ENCODE results near the gene CFAP20DC. TPM values are rescaled to one million over a fixed set of nuclear protein-coding genes. Genes with fewer than 3 reads are reported as not detected.

The CFAP20DC gene
- total RNA-seq, 1 experiment from 2014 or later = 4.5 TPM

DNA sequence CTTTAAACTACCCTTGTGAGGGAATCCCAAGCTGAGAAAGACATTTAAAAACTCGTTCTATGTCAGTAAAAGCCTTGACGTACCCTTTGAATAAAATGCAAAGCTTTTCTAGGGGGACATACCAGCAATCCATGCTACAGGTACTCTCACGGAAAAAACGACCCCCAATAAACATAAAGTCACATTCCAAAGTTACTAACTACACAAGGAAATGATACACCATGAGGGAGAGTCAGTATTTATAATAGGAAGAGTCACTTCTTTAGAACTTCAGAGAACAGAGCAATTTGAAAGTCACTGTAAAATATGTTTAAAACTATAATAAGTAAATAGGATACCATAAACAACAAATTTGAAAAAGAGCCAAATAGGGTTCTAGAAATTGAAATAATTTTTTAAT lies 63.2 kb downstream of the CFAP20DC start:
- WGBS (ENCODE audit: extremely low coverage, insufficient read length, low lambda C conversion rate) = no CpG with 5 or more reads among the region's 4 CpGs
- Histone ChIP-seq H3K4me2 (ENCODE audit: insufficient read depth, insufficient read length, low read length) (no peak overlapping the region), H3T11ph (ENCODE audit: low read length) (no peak overlapping the region)

More for the DNA sequence above, 63.2 kb downstream of the CFAP20DC start:
- Histone ChIP-seq H4K91ac (ENCODE audit: insufficient read length, low read depth, low read length) (no peak overlapping the region), H2BK12ac (ENCODE audit: insufficient read length, low read depth, low read length) (no peak overlapping the region), H3K18ac (ENCODE audit: insufficient read length, low read depth, low read length) (no peak overlapping the region), H3K9me3 (ENCODE audit: control insufficient read depth, low read depth, low read length) (no peaks in the 10 kb centered on the region), H3K79me1 (ENCODE audit: insufficient read depth, low read depth, low read length, poor library complexity, severe bottlenecking) (no peaks in the 10 kb centered on the region), H3K56ac (ENCODE audit: insufficient read length, low read depth, low read length) (no peak overlapping the region), H2AK5ac (ENCODE audit: insufficient read length, low read length) (no peak overlapping the region), H4K5ac (ENCODE audit: insufficient read length, low read depth, low read length) (no peak overlapping the region), H3K79me2 (ENCODE audit: insufficient read depth, low read length) (no peaks in the 10 kb centered on the region), H3K14ac (ENCODE audit: insufficient read depth, low read length) (no peak overlapping the region), H3K9ac (ENCODE audit: extremely low read depth, insufficient read length, low read length) (no peak overlapping the region), H4K20me1 (ENCODE audit: control insufficient read depth, insufficient read depth, insufficient read length) (no peaks in the 10 kb centered on the region), H3K23ac (ENCODE audit: insufficient read length, low read depth, low read length) (no peak overlapping the region), H2BK20ac (ENCODE audit: low read depth, low read length, poor library complexity, severe bottlenecking) (no peak overlapping the region), H2BK5ac (ENCODE audit: insufficient read length, low read length) (no peak overlapping the region), H3K27ac (ENCODE audit: insufficient read length, low read depth, low read length) (no peak overlapping the region), H3K27me3 (ENCODE audit: insufficient read depth, low read length) (no peaks in the 10 kb centered on the region), H2BK15ac (ENCODE audit: low read depth, low read length) (no peak overlapping the region), H2BK120ac (ENCODE audit: low read depth, low read length, poor library complexity, severe bottlenecking) (no peak overlapping the region), H2AFZ (ENCODE audit: low read length) (no peak overlapping the region), H3K4me1 (ENCODE audit: insufficient read depth, low read length) (no peaks in the 10 kb centered on the region), H3K4ac (ENCODE audit: low read depth, low read length) (no peak overlapping the region), H3K23me2 (ENCODE audit: insufficient read length, low read depth, low read length, poor library complexity, severe bottlenecking) (no peaks in the 10 kb centered on the region), H4K8ac (replicated peaks; ENCODE audit: insufficient read length, low read depth, low read length) (no peak overlapping the region)
- H3K9me3 Mint-ChIP-seq = peaks cover 0 to 2% of the 10 kb centered on the region in 2 experiments; a peak in 1 of 5 replicates
- DNase-seq = no peak
- no peaks in the 10 kb centered on the region for H3K27me3 Mint-ChIP-seq (ENCODE audit: low read depth)
- H3K4me3 Mint-ChIP-seq = no peak overlapping the region
- no peaks in the 10 kb centered on the region for H3K36me3 Mint-ChIP-seq (ENCODE audit: insufficient read depth in 1 of 3, low read depth in 3 of 3)
- no peak overlapping the region for H3K27ac Mint-ChIP-seq
- TF ChIP-seq, protein P1, sequence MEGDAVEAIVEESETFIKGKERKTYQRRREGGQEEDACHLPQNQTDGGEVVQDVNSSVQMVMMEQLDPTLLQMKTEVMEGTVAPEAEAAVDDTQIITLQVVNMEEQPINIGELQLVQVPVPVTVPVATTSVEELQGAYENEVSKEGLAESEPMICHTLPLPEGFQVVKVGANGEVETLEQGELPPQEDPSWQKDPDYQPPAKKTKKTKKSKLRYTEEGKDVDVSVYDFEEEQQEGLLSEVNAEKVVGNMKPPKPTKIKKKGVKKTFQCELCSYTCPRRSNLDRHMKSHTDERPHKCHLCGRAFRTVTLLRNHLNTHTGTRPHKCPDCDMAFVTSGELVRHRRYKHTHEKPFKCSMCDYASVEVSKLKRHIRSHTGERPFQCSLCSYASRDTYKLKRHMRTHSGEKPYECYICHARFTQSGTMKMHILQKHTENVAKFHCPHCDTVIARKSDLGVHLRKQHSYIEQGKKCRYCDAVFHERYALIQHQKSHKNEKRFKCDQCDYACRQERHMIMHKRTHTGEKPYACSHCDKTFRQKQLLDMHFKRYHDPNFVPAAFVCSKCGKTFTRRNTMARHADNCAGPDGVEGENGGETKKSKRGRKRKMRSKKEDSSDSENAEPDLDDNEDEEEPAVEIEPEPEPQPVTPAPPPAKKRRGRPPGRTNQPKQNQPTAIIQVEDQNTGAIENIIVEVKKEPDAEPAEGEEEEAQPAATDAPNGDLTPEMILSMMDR (conservative IDR thresholded peaks at IDR 0.05) = no peak
- peaks cover 0 to 11% of the 10 kb centered on the region in 2 experiments; a peak in 3 of 4 replicates for H3K4me1 Mint-ChIP-seq
